ENCODE results near the gene KMT5B. TPM values are rescaled to one million over a fixed set of nuclear protein-coding genes. Genes with fewer than 3 reads are reported as not detected.
"Not testable (repeated sequence)": the region's sequence is repeated elsewhere in the genome, so short reads cannot be mapped to it uniquely, and the experiment has no call there.

KMT5B gene
- total and polyA plus RNA-seq, 2 donors from 2014 or later = 15.8 to 54.2 TPM

DNA sequence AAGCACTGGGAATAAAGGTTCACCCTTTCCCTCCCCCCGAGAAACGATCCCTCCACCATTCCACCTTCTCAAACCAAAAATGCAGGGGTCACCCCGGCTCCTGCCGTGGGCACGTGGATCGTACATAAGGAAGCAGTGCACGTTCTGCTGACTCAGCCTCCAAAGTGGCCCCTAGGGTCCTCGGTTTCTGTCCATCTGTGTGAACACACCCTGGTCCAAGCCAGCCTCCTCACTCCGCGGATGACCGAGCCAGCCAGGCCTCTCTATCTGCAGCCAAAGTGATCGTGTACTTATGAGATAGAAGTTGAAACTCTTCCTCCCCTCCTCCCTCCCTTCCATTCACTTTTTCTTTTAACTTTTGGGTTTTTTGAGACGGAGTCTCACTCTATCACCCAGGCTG lies 42.4 kb upstream of the KMT5B start:
- Histone ChIP-seq H3K9me3 (ENCODE audit: control insufficient read depth in 2 of 3, insufficient read depth in 1 of 3, low read length in 3 of 3) (no peaks in the 10 kb centered on the region), H3K36me3 (ENCODE audit: control insufficient read depth in 2 of 3, insufficient read depth in 3 of 3, low read length in 3 of 3) (no peaks in the 10 kb centered on the region), H3K27ac (ENCODE audit: low read depth in 2 of 2, low read length in 2 of 2) (no peak overlapping the region), H3K4me1 (ENCODE audit: control insufficient read depth in 2 of 3, insufficient read depth in 2 of 3, low read depth in 1 of 3, low read length in 3 of 3) (peaks cover 2 to 6% (median 4%) of the 10 kb centered on the region in 3 donors), H3K9ac (ENCODE audit: low read length in 3 of 3) (no peak overlapping the region), H3K27me3 (ENCODE audit: control insufficient read depth, insufficient read depth, low read length) (no peaks in the 10 kb centered on the region), H3K4me3 (ENCODE audit: low read length in 3 of 3) (no peak overlapping the region)
- DNase-seq (no peak), FAIRE-seq (no peak)
- intact Hi-C loops (cut with DNase I) = no loop called here
- TF ChIP-seq, protein P1, sequence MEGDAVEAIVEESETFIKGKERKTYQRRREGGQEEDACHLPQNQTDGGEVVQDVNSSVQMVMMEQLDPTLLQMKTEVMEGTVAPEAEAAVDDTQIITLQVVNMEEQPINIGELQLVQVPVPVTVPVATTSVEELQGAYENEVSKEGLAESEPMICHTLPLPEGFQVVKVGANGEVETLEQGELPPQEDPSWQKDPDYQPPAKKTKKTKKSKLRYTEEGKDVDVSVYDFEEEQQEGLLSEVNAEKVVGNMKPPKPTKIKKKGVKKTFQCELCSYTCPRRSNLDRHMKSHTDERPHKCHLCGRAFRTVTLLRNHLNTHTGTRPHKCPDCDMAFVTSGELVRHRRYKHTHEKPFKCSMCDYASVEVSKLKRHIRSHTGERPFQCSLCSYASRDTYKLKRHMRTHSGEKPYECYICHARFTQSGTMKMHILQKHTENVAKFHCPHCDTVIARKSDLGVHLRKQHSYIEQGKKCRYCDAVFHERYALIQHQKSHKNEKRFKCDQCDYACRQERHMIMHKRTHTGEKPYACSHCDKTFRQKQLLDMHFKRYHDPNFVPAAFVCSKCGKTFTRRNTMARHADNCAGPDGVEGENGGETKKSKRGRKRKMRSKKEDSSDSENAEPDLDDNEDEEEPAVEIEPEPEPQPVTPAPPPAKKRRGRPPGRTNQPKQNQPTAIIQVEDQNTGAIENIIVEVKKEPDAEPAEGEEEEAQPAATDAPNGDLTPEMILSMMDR (IDR thresholded peaks at IDR 0.05; ENCODE audit: borderline replicate concordance, extremely low read depth, insufficient read depth) = no peak

DNA sequence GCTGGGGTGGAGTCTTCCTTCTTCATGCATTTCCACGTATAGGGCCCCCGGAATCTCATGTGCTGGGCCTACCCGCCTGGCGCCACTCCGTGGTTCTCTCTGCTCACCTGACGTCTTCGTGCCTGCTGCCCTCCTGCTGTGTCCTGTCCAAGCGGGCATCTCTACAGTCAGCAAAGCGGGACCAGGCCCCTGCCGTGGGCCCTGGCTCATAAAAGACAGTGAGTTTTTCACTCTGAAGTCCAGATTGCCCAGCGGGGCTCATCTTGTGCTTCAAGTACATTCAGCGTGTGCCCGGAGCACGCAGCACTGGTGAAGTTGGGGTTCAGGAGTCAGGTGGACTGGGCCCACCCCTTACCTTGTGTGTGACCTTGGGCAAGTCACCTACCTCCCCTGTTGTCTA lies 41.3 kb upstream of the KMT5B start:
- intact Hi-C loops (cut with DNase I) = no loop called here
- no peaks in the 10 kb centered on the region for H3K27me3 ChIP-seq (ENCODE audit: control insufficient read depth, insufficient read depth, low read length)
- no peak overlapping the region for H3K4me3 ChIP-seq (ENCODE audit: low read length in 3 of 3)
- TF ChIP-seq, protein P1 (IDR thresholded peaks at IDR 0.05; ENCODE audit: borderline replicate concordance, extremely low read depth, insufficient read depth) = no peak
- H3K27ac ChIP-seq (ENCODE audit: low read depth in 2 of 2, low read length in 2 of 2) = no peak overlapping the region
- H3K36me3 ChIP-seq (ENCODE audit: control insufficient read depth in 2 of 3, insufficient read depth in 3 of 3, low read length in 3 of 3) = no peaks in the 10 kb centered on the region
- peaks cover 2 to 6% (median 4%) of the 10 kb centered on the region in 3 donors for H3K4me1 ChIP-seq (ENCODE audit: control insufficient read depth in 2 of 3, insufficient read depth in 2 of 3, low read depth in 1 of 3, low read length in 3 of 3)
- no peaks in the 10 kb centered on the region for H3K9me3 ChIP-seq (ENCODE audit: control insufficient read depth in 2 of 3, insufficient read depth in 1 of 3, low read length in 3 of 3)
- no peak overlapping the region for H3K9ac ChIP-seq (ENCODE audit: low read length in 3 of 3)
- DNase-seq (no peak), FAIRE-seq (no peak)

DNA sequence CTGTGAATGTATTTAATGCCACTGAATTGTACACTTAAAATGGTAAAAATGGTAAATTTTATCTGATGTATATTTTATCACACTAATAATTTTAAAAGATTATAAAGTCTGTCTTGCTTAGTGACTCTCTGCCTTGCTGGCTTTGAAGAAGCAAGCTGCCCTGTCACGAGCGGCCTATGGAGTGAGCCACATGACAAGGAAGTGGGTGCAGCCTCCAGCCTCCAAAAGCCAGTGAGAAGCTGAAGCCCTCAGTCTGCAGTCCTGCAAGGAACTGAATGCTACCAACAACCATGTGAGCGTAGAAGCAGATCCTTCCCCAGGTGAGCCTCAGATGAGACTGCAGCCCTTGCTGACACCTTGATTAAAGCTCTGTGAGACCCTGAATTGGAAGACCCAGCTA lies 38.7 kb upstream of the KMT5B start:
- Histone ChIP-seq H3K27ac (ENCODE audit: low read depth in 2 of 2, low read length in 2 of 2) (no peak overlapping the region), H3K9ac (ENCODE audit: low read length in 3 of 3) (no peak overlapping the region), H3K4me1 (ENCODE audit: control insufficient read depth in 2 of 3, insufficient read depth in 2 of 3, low read depth in 1 of 3, low read length in 3 of 3) (peaks cover 0 to 2% (median 2%) of the 10 kb centered on the region in 3 donors), H3K4me3 (ENCODE audit: low read length in 3 of 3) (no peak overlapping the region), H3K9me3 (ENCODE audit: control insufficient read depth in 2 of 3, insufficient read depth in 1 of 3, low read length in 3 of 3) (no peaks in the 10 kb centered on the region), H3K27me3 (ENCODE audit: control insufficient read depth, insufficient read depth, low read length) (no peaks in the 10 kb centered on the region), H3K36me3 (ENCODE audit: control insufficient read depth in 2 of 3, insufficient read depth in 3 of 3, low read length in 3 of 3) (no peaks in the 10 kb centered on the region)
- intact Hi-C loops (cut with DNase I) = no loop called here
- FAIRE-seq (no peak), DNase-seq (no peak)
- TF ChIP-seq, protein P1 (IDR thresholded peaks at IDR 0.05; ENCODE audit: borderline replicate concordance, extremely low read depth, insufficient read depth) = no peak

DNA sequence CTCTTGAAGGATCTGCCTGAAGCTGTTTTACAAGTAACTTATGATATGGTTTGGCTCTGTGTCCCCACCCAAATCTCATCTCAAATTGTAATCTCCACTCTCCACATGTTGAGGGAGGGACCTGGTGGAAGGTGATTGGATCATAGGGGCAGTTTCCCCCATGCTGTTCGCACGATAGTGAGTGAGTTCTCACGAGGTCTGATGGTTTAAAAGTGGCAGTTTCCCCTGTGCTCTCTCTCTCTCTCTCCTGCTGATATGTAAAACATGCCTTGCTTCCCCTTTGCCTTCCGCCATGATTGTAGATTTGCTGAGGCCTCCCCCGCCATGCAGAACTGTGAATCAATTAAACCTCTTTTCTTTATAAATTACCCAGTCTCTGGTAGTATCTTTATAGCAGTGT lies 31.8 kb upstream of the KMT5B start:
- H3K9me3 ChIP-seq (ENCODE audit: control insufficient read depth in 2 of 3, insufficient read depth in 1 of 3, low read length in 3 of 3); H3K27ac ChIP-seq (ENCODE audit: low read depth in 2 of 2, low read length in 2 of 2); DNase-seq; H3K4me3 ChIP-seq (ENCODE audit: low read length in 3 of 3); intact Hi-C loops (cut with DNase I); H3K4me1 ChIP-seq (ENCODE audit: control insufficient read depth in 2 of 3, insufficient read depth in 2 of 3, low read depth in 1 of 3, low read length in 3 of 3); H3K27me3 ChIP-seq (ENCODE audit: control insufficient read depth, insufficient read depth, low read length); H3K36me3 ChIP-seq (ENCODE audit: control insufficient read depth in 2 of 3, insufficient read depth in 3 of 3, low read length in 3 of 3); H3K9ac ChIP-seq (ENCODE audit: low read length in 3 of 3); FAIRE-seq: not testable (repeated sequence)

DNA sequence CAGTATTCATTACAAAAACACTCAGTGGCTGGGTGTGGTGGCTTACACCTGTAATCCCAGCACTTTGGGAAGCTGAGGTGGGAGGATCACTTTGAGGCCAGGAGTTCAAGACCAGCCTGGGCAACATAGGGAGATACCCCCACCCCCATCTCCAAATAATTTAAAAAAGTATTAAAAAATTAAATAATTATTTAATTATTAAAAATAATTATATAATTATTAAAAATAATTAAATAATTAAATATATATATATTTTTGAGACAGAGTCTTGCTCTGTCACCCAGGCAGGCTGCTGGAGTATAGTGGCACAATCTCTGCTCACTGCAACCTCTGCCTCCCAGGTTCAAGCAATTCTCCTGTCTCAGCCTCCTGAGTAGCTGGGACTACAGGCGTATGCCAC lies 30.8 kb upstream of the KMT5B start:
- H3K9ac ChIP-seq (ENCODE audit: low read length in 3 of 3); intact Hi-C loops (cut with DNase I); FAIRE-seq; H3K4me1 ChIP-seq (ENCODE audit: control insufficient read depth in 2 of 3, insufficient read depth in 2 of 3, low read depth in 1 of 3, low read length in 3 of 3); H3K36me3 ChIP-seq (ENCODE audit: control insufficient read depth in 2 of 3, insufficient read depth in 3 of 3, low read length in 3 of 3); H3K9me3 ChIP-seq (ENCODE audit: control insufficient read depth in 2 of 3, insufficient read depth in 1 of 3, low read length in 3 of 3); H3K27ac ChIP-seq (ENCODE audit: low read depth in 2 of 2, low read length in 2 of 2); H3K27me3 ChIP-seq (ENCODE audit: control insufficient read depth, insufficient read depth, low read length); DNase-seq; H3K4me3 ChIP-seq (ENCODE audit: low read length in 3 of 3): not testable (repeated sequence)
